Measurements from ENCODE around the gene NCOA5.

Gene NCOA5

GRCh38 chr20:46085179-46085851, 4.4 kb downstream of the NCOA5 start:
- no peak overlapping the region for H3K4me3 ChIP-seq (ENCODE audit: control insufficient read depth, low read depth, low read length)
- no peak for DNase-seq (ENCODE audit: low read depth)
- TF ChIP-seq CTCF (IDR thresholded peaks at IDR 0.05; ENCODE audit: control insufficient read depth, insufficient read depth, low read depth, low read length, missing control alignments) = no peak

- DNase-seq (ENCODE audit: low read depth) = no peak
- no peak for TF ChIP-seq CTCF (IDR thresholded peaks at IDR 0.05; ENCODE audit: control insufficient read depth, insufficient read depth, low read depth, low read length, missing control alignments)
- H3K4me3 ChIP-seq (ENCODE audit: control insufficient read depth, low read depth, low read length) = no peak overlapping the region
Observed at GRCh38 chr20:46084805-46085178, 5.0 kb downstream of the NCOA5 start.

GRCh38 chr20:46083531-46084061, 6.2 kb downstream of the NCOA5 start:
- H3K4me3 ChIP-seq (ENCODE audit: control insufficient read depth, low read depth, low read length) = no peak overlapping the region
- TF ChIP-seq CTCF (IDR thresholded peaks at IDR 0.05; ENCODE audit: control insufficient read depth, insufficient read depth, low read depth, low read length, missing control alignments) = no peak
- no peak for DNase-seq (ENCODE audit: low read depth)

GRCh38 chr20:46083101-46083500, 6.7 kb downstream of the NCOA5 start:
- DNase-seq (ENCODE audit: low read depth) = no peak
- H3K4me3 ChIP-seq (ENCODE audit: control insufficient read depth, low read depth, low read length) = no peak overlapping the region
- no peak for TF ChIP-seq CTCF (IDR thresholded peaks at IDR 0.05; ENCODE audit: control insufficient read depth, insufficient read depth, low read depth, low read length, missing control alignments)

GRCh38 chr20:46081074-46081473, 8.7 kb downstream of the NCOA5 start:
- TF ChIP-seq CTCF (IDR thresholded peaks at IDR 0.05; ENCODE audit: control insufficient read depth, insufficient read depth, low read depth, low read length, missing control alignments) = no peak
- no peak overlapping the region for H3K4me3 ChIP-seq (ENCODE audit: control insufficient read depth, low read depth, low read length)
- no peak for DNase-seq (ENCODE audit: low read depth)

- no peak for DNase-seq (ENCODE audit: low read depth)
- no peak overlapping the region for H3K4me3 ChIP-seq (ENCODE audit: control insufficient read depth, low read depth, low read length)
- TF ChIP-seq CTCF (IDR thresholded peaks at IDR 0.05; ENCODE audit: control insufficient read depth, insufficient read depth, low read depth, low read length, missing control alignments) = no peak
Observed at GRCh38 chr20:46078954-46079353, 10.8 kb downstream of the NCOA5 start.
